ENCODE results near the gene HOOK2.
"Not testable (repeated sequence)": the region's sequence is repeated elsewhere in the genome, so short reads cannot be mapped to it uniquely, and the experiment has no call there.

Gene HOOK2, protein sequence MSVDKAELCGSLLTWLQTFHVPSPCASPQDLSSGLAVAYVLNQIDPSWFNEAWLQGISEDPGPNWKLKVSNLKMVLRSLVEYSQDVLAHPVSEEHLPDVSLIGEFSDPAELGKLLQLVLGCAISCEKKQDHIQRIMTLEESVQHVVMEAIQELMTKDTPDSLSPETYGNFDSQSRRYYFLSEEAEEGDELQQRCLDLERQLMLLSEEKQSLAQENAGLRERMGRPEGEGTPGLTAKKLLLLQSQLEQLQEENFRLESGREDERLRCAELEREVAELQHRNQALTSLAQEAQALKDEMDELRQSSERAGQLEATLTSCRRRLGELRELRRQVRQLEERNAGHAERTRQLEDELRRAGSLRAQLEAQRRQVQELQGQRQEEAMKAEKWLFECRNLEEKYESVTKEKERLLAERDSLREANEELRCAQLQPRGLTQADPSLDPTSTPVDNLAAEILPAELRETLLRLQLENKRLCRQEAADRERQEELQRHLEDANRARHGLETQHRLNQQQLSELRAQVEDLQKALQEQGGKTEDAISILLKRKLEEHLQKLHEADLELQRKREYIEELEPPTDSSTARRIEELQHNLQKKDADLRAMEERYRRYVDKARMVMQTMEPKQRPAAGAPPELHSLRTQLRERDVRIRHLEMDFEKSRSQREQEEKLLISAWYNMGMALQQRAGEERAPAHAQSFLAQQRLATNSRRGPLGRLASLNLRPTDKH

DNA sequence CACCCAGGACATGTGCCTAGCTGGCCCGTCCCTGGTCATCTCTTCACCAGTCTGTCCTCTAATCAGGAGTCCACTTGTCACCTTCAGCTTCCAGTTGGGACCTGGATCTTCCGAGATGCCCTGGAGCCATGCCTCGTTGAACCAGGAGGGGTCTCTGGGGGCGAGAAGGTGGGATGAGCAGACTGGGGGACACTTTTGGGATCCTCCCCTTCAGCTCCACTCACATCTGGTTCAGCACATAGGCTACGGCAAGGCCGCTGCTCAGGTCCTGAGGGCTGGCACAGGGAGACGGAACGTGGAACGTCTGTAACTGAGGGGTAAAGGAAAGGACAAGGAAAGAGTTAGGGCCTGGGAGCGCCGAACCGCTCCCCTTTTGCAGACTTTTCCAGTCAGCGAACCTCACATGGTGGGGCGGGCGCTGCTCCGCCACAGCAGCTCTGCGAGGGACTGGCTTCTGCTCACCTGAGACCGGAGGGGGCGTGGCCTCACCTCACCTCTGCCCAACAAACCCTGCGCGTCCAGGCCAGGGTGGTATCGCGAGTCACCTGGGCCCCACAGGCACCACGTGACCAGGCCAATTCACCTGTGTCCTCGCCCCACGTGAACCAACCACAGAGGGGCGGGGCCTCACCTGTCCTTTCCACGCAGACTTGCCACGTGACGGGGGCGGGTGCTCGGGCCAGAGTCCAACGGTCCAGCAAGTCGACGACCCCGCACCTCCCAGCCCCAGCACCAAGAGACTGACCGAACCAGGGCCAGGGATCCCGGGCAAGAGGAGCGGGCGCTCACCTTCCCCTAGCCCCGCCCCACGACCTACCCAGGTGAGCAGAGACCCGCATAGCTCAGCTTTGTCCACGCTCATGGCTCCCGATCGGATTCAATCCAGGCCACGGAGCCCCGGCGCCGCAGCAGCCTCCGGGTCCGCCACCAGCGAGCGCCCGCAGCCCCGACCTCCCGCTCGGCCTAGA is at the start of gene HOOK2:
Gene HOOK2, minus strand, starts transcription at position 965 of the 968 bp plus-strand sequence. Its CDS starts 103 bp downstream, at position 862.
- peak; percentile 84 for DNase-seq (ENCODE audit: low spot score)

DNA sequence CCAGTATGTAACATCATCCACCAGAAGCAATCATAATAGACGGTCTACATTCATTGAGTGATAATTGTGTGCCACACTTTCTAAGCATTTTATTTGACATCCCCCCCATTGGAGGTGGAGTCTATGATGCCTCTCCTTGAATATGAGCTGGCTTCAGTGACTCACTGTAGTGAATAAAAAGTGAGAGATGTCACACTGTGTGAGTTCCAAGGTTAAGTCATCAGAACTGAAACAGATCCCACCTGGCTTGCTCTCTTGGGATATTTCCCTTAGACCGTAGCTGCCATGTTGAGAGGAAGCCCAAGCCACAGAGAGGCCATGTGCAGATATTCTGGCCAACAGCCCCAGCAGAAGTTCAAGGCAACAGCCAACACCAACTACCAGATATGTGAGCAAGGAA is 46.4 kb upstream of the HOOK2 start:
- DNase-seq (ENCODE audit: low spot score) = no peak

DNA sequence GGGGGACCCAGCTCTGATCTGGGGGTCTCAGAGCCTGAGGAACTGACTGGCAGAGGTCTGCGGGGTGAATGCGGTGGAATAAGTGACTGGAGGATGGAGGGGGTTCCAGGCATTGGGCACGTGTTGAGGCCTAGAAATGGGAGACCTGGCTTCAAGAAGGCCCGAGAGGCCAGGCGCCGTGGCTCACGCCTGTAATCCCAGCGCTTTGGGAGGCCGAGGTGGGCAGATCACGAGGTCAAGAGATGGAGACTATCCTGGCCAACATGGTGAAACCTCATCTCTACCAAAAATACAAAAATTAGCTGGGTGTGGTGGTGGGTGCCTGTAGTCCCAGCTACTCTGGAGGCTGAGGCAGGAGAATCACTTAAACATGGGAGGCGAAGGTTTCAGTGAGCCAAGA is 42.5 kb upstream of the HOOK2 start:
- not testable (repeated sequence) for DNase-seq (ENCODE audit: low spot score)

DNA sequence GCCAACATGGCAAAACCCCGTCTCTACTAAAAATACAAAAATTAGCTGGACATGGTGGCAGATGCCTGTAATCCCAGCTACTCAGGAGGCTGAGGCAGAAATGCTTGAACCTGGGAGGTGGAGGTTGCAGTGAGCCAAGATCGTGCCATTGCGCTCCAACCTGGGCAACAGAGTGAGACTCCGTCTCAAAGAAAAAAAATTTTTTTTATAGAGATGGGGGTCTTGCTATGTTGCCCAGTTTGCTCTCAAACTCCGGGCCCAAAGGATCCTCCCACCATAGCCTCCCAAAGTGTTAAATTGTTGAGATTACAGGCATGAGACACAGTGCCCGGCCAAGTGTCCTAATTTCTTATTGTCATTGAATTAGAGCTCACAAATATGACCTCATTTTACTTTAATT is 41.8 kb upstream of the HOOK2 start:
- not testable (repeated sequence) for DNase-seq (ENCODE audit: low spot score)

DNA sequence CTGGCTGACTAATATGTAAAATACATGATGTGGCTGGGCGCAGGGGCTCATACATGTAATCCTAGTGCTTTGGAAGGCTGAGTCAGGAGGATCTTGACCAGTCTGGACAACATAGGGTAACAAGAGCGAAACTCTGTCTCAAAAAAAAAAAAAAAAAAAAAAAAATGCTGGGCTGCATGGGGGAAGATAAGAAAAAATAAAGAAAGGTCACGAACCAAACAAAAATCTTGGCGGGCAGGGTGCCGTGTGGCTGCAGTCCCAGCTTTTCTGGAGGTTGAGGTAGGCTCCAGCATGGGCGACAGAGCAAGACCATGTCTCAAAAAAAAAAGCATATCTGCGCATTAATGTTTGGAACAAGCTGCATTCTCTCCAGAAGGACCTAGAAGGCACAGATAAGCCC is 39.7 kb upstream of the HOOK2 start:
- DNase-seq (ENCODE audit: low spot score) = no peak

DNA sequence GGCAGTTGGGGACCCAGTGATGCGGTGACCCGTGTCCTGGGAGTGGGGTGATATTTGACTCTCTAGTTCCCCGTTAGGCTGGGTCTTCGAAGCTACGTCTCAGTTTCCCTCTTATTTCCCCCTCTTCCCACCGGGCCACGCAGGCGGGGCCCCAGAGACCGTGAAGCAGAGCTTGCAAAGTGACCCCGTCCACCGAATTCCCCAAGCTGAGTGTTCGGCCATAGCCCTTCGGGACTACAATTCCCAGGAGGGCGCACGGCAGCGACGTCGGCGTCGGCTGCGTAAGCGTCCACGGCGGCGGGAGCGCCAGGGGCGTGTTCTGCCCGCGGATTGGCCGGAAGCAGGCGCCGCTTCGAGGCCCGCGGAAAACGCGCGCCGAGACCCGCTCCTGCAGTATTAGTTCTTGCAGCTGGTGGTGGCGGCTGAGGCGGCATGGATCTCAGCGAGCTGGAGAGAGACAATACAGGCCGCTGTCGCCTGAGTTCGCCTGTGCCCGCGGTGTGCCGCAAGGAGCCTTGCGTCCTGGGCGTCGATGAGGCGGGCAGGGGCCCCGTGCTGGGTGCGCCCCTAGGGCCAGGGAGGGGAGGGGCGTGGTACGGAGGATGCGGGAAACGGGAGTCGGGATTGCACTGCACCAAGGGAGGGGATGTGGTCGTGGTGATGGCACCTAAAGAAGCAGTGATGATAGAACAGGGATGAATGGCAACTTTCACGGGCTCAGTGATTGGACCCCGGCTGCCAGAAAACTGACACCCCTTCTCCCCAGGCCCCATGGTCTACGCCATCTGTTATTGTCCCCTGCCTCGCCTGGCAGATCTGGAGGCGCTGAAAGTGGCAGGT is 31.1 kb upstream of the HOOK2 start, which contains the start of gene RNASEH2A:
Gene RNASEH2A, plus strand, starts transcription at position 343 of the 840 bp plus-strand sequence. Its CDS starts 90 bp downstream, at position 433.
- DNase-seq (ENCODE audit: low spot score) = peak; percentile 97

DNA sequence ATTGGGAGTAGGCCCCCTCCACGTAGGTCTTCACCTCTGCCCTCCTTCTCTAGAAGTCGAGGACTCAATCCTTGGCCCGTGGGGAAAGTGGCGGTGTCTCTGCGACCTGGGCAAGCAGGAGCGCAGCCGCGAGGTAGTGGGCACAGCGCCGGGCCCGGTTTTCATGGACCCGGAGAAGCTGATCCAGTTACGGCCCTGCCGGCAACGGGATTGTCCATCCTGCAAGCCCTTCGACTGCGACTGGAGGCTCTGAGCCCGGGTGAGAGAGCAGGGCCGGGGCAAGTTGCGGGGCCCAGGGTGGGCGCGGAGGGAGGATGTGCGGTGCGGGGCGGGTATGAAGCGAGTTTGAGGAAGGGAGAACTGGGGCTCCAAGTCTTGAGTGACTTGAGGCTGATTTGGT is 28.7 kb upstream of the HOOK2 start:
- DNase-seq (ENCODE audit: low spot score) = no peak

DNA sequence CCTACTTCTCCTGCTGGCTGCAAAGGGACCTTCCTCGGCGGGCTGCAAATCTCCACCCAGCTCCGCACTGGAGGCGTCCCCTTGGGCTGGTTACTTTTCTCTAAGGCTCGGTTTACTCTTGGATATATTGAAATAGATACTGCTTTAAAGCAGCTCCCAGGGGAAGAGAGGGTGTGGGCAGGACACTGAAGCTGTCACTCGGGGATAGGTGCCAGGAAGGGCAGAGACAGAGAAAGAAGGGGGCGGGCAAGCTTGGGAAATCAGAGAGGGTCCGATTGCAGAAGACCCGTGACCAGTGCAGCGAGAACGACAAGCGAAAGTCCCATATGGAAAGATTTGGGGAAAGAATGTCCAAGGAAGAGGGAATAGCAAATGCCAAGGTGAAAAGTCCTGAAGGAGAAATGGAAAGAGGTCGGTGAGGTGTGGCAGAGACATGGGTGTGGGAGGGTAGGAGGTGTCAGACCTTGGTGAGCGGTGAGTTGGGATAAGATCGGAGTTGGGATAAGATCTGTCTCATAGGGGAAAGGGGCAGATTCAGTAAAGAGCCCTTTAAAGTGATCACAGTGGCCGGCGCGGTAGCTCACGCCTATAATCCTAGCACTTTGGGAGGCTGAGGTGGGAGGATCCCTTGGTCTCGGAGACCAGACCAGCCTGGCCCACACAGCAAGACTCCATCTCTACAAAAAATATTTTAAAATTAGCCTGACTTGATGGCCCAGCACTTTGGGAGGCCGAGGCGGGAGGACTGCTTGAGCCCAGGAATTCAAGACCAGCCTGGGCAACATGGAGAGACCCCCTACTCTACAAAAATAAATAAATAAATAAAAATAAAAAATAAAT is 27.1 kb upstream of the HOOK2 start:
- DNase-seq (ENCODE audit: low spot score) = no peak

DNA sequence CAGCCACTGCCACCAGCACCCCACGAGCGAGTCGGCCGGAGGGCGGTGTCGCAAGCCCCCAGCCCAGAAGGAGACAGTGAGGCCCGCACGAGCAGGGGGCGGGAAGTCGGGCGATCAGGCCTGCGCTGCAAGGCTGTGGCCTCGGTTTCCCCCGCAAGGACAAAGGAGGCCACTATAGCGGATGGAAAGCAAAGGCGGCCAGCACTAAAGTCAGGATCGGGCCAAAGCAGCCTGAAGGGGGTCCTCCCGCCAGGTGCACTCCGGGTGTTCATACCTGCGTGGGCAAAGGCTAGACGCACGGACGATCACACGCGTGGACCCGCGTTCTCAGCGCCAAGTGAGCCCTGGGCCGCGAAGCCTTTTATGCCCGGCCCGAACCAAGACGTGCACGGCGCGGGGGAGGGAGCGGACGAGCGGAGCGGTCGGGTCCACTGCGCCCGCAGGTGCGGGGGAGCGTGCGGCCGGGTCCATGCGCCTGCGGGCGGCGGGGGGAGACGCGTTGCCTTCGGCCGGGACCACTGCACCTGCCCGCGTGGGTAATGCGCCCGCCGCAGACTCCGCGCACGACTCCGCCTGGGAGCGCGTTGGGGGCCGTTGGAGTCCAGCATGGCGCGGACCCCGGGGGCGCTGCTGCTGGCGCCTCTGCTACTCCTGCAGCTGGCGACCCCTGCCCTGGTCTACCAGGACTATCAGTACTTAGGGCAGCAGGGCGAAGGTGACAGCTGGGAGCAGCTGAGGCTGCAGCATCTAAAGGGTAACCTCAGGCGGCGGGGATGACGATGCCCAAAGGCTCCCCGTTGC is 26.3 kb upstream of the HOOK2 start, which contains the start of the genes PRDX2 and THSD8:
Gene PRDX2, minus strand, starts transcription at position 335 of the 801 bp plus-strand sequence. CDS start 539 bp downstream, outside the sequence.
Gene THSD8, plus strand, starts transcription at position 604 of the 801 bp plus-strand sequence. Its CDS starts 3 bp downstream, at position 607.
- DNase-seq (ENCODE audit: low spot score) = peak; percentile 87

DNA sequence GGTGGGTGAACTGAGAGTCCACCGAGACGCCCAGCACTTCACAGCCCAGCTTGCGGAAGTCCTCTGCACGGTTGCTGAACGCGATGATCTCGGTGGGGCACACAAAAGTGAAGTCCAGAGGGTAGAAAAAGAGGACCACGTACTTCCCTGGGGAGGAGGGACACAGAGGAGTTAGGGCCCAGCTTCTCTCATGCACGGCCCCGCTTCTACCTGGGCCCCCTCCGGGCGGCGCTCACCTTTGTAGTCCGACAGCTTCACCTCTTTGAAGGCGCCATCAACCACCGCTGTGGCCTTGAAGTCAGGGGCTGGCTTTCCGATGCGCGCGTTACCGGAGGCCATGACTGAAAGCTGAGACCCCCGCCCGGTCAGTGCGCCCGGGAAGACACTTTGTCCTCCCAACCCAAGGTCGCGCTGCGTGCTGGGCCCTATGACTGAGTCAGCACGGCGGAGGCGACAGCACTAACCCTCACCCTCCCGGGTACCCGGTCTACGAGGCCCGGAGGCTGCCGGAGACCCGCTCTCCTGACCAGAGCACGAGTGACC is 25.6 kb upstream of the HOOK2 start:
- no peak for DNase-seq (ENCODE audit: low spot score)

DNA sequence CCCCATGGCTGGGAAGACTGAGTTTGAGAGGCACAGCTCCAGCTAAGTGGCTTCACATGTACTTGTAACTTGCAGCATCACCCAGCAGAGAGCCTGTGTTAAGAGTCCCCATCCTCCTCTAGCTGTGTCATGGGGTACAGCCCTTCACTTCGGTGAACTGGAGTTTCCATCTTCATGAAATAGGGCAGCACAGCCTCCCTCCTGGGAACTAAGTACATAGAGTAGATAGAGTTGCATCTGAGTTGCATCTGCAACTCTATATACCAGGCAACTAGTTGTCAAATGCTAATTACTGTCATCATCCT is 25.1 kb upstream of the HOOK2 start:
- DNase-seq (ENCODE audit: low spot score) = no peak

DNA sequence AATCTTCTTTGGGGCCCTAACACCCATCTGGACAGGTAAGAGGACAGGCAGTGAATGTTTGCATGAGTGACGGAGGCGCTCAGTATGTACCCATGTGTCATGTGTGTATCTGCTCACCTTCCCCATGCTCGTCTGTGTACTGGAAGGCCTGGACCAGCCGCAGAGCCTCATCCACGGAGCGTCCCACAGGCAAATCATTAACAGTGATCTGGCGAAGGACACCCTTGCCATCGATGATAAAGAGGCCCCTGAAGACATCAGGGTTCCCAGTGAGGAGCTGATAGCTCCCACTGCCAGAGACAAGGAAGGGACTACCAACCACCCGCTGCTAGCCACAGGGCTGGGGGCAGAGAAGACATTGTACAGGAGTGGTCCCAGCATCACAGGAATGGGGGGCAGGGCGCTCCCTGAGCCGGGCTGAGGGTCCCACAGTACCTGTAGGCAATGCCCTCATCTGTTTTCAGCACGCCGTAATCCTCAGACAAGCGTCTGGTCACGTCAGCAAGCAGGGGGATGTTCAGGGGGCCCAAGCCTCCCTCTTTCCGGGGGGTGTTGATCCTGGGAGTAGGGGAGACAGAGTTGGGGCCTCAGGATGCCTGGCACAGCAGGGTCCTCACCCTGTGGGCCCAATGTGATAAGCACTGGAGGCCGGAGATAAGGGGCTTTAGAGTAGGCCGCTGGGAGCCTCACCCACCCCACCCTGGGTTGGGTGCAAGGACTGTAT is 24.6 kb upstream of the HOOK2 start:
- DNase-seq (ENCODE audit: low spot score) = no peak

DNA sequence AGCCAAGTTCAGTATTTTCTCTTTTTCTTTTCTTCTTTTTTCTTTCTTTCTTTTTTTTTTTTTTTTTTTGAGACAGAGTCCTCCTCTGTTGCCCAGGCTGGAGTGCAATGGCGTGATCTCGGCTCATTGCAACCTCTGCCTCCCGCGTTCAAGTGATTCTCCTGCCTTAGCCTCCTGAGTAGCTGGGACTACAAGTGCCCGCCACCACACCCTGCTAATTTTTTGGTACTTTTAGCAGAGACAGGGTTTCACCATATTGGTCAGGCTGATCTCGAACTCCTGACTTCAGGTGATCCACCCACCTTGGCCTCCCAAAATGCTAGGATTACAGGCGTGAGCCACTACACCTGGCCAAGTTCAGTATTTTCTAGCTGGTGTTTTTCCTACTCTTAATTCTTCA is 22.3 kb upstream of the HOOK2 start:
- not testable (repeated sequence) for DNase-seq (ENCODE audit: low spot score)

DNA sequence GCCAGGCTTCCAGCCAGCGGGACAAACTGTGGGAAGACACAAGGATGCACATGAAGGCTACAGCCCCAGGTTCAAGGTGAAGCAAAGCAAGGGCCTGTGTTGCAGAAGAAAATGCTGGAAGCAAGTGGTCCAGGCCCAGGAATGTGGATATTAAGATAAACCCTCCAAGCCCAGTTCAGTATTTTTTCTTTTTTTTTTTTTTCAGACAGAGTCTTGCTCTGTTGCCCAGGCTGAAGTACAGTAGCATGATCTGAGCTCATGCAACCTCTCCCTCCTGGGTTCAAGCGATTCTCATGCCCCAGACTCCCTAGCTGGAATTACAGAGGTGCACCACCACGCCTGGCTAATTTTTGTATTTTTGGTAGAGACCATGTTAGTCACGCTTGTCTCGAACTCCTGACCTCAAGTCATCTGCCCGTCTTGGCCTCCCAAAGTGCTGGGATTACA is 21.8 kb upstream of the HOOK2 start:
- DNase-seq (ENCODE audit: low spot score) = no peak

DNA sequence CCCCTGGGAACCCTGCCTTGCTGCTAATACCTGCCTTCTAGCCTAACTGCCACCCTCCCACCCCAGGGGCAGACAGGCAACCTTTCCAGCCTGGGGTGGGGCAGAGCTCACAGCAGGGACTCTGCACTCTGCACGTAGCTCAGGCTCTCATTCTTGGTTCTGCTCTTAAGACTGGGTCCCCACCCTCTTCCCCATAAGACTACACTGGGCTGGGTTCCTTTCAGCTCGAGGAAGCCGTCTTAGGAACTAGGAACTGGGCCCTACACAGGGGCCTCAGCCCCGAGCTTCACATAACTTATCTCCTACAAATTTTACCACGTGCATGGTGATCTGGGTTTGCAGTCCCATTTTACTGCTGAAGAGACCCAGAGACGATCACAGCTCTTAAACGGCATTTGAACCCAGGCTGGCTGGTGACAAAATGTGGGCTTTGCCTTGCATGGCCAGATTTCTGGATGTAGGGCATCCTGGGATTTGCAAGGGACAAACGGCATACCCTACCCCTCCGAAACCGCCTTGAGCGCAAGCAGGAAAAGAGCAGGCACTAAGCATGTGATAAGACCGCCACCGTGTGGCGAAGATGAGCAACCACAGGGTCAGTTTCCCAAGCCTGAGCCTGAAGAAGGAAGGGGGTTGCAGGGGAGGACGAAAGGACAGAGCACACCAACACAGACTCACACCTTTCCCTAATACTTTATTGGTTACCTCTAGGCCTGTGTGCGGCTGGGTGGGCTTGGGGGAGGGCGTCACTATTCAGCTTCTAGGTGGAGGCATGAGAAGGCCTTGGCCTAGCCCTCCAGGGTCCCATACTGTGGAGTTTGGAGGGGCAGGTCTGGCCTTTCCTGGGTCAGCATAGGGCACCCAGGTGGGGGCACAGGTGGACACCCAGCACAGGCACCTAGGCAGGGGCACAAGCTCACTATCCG is 21.1 kb upstream of the HOOK2 start:
- peak; percentile 64 for DNase-seq (ENCODE audit: low spot score)

DNA sequence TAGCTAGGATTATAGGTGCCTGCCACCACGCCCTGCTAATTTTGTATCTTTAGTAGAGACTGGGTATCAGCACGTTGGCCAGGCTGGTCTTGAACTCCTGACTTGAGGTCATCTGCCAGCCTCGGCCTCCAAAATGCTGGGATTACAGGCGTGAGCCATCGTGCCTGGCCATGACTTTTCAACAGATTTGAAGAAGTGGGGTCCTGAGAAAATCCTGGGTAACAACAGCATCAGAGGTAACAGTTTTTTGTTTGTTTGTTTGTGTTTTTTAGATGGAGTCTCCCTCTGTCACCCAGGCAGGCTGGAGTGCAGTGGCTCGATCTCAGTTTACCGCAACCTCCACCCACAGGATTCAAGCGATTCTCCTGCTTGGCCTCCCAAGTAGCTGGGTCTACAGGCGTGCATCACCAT is 19.6 kb upstream of the HOOK2 start:
- no peak for DNase-seq (ENCODE audit: low spot score)
